HTERT RPE-1 (cell line): Measurements from ENCODE around the gene RNASET2.
"Not testable (repeated sequence)": the region's sequence is repeated elsewhere in the genome, so short reads cannot be mapped to it uniquely, and the experiment has no call there.

ENCODE experiments used
- in situ Hi-C: fragments of 300-500 bp; cut with MboI; formaldehyde crosslinking; loops from 4 replicates; pipeline ENCODE4 v1.14.3; 2020; ENCODE audit warnings: low sequenced_read_pairs

RNASET2 gene

GRCh38 chr6:166928644-166929541 is 27.5 kb downstream of the RNASET2 start:
- in situ Hi-C loops, result no loop called here

GRCh38 chr6:166927935-166928643 is 28.3 kb downstream of the RNASET2 start:
- in situ Hi-C loops, result no loop called here

- in situ Hi-C loops, result no loop called here
Measured at GRCh38 chr6:166927240-166927934, 29.0 kb downstream of the RNASET2 start.

GRCh38 chr6:166926748-166927147 is 29.6 kb downstream of the RNASET2 start:
- in situ Hi-C loops, result no loop called here

- in situ Hi-C loops, result no loop called here
Measured at GRCh38 chr6:166925141-166925996, 31.0 kb downstream of the RNASET2 start.

GRCh38 chr6:166924531-166924930 is 31.8 kb downstream of the RNASET2 start:
- in situ Hi-C loops, result no loop called here

- in situ Hi-C loops, result no loop called here
Measured at GRCh38 chr6:166922937-166923336, 33.4 kb downstream of the RNASET2 start.

GRCh38 chr6:166921570-166921969 is 34.8 kb downstream of the RNASET2 start:
- in situ Hi-C loops, result no loop called here

- in situ Hi-C loops, result no loop called here
Measured at GRCh38 chr6:166916824-166917223, 39.5 kb downstream of the RNASET2 start.

- in situ Hi-C loops, result not testable (repeated sequence)
Measured at GRCh38 chr6:166915484-166915883, 40.9 kb downstream of the RNASET2 start.

- in situ Hi-C loops, result not testable (repeated sequence)
Measured at GRCh38 chr6:166914952-166915351, 41.4 kb downstream of the RNASET2 start.

- in situ Hi-C loops, result no loop called here
Measured at GRCh38 chr6:166911248-166911677, 45.1 kb downstream of the RNASET2 start.

- in situ Hi-C loops, result no loop called here
Measured at GRCh38 chr6:166910601-166911000, 45.7 kb downstream of the RNASET2 start.

- in situ Hi-C loops, result no loop called here
Measured at GRCh38 chr6:166908811-166909210, 47.5 kb downstream of the RNASET2 start.

GRCh38 chr6:166907871-166908806 is 48.2 kb downstream of the RNASET2 start:
- in situ Hi-C loops, result no loop called here

GRCh38 chr6:166907373-166907841 is 48.9 kb downstream of the RNASET2 start:
- in situ Hi-C loops, result no loop called here

GRCh38 chr6:166906376-166907044 is 49.8 kb downstream of the RNASET2 start:
- in situ Hi-C loops, result no loop called here

GRCh38 chr6:166905505-166906134 is 50.7 kb downstream of the RNASET2 start:
- in situ Hi-C loops, result no loop called here
